ENCODE data around the gene HOXA13. TPM values are rescaled to one million over a fixed set of nuclear protein-coding genes. Genes with fewer than 3 reads are reported as not detected.
A peak's percentile ranks its signal among the peaks of the same experiment; 100 is the strongest.

HOXA13 gene
- total RNA-seq, 2 experiments from 2014 or later, result 0.32 to 0.54 TPM

DNA sequence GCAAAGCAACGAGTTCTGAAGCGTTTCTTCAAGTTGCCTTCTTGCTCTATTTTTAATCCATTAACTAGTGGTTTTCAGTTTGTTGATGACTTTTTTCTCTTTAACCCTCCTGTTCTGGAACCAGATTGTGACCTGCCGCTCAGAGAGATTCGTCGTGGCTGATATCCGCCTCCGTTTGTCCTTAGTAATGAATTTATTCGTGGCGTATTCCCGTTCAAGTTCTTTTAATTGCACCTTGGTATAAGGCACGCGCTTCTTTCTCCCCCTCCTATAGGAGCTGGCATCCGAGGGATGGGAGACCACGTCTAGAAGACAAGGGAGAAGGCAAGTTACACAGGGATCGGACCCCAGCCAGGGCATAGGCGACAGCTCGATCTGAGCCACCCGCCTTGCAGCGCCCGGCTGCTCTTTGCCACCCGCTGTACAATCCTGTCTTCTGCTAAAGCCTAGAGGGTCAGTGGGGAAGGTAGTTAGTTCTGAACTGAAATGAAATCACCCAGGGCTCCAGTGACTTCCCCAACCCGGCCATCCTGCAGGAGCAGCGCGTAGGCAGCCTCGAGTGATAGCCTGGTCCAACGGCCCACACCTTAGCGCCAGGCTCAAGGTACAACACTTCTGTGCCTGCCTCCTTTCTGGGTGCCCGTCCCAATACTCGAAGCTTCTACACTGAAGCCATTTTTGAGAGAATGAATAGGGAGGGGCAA is 1.6 kb downstream of the HOXA13 start:
- Histone ChIP-seq H3K79me2 (ENCODE audit: insufficient read depth, low read depth, low read length) (no peaks in the 10 kb centered on the region), H4K20me1 (ENCODE audit: insufficient read depth, low read length) (no peaks in the 10 kb centered on the region), H3K27ac (ENCODE audit: low read depth, low read length, poor library complexity, severe bottlenecking) (no peak overlapping the region), H3K9me3 (ENCODE audit: low read length) (no peaks in the 10 kb centered on the region), H3K4me1 (ENCODE audit: insufficient read depth, low read length, poor library complexity, severe bottlenecking) (peaks cover 17% of the 10 kb centered on the region), H3K36me3 (ENCODE audit: insufficient read depth, low read length) (no peaks in the 10 kb centered on the region), H3K4me2 (ENCODE audit: low read length) (peak overlapping the region; percentile 62; the same call in 1 of the 2 replicates), H2AFZ (ENCODE audit: low read length) (no peak overlapping the region), H3K4me3 (ENCODE audit: low read depth, low read length, poor library complexity, severe bottlenecking) (no peak overlapping the region), H3K9me2 (ENCODE audit: insufficient read depth, low read length) (no peaks in the 10 kb centered on the region)
- intact Hi-C loops (cut with micrococcal nuclease; ENCODE audit: unreplicated experiment), result loop anchor here (5.0 to 10.0 kb wide), 4 partner anchors 409 to 879 kb away; partner anchors contain the start of gene HIBADH
- TF ChIP-seq EZH2phosphoT487 (IDR thresholded peaks at IDR 0.05; ENCODE audit: borderline replicate concordance, low read depth, low read length), result no peak
- TF ChIP-seq, protein P1, sequence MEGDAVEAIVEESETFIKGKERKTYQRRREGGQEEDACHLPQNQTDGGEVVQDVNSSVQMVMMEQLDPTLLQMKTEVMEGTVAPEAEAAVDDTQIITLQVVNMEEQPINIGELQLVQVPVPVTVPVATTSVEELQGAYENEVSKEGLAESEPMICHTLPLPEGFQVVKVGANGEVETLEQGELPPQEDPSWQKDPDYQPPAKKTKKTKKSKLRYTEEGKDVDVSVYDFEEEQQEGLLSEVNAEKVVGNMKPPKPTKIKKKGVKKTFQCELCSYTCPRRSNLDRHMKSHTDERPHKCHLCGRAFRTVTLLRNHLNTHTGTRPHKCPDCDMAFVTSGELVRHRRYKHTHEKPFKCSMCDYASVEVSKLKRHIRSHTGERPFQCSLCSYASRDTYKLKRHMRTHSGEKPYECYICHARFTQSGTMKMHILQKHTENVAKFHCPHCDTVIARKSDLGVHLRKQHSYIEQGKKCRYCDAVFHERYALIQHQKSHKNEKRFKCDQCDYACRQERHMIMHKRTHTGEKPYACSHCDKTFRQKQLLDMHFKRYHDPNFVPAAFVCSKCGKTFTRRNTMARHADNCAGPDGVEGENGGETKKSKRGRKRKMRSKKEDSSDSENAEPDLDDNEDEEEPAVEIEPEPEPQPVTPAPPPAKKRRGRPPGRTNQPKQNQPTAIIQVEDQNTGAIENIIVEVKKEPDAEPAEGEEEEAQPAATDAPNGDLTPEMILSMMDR (conservative IDR thresholded peaks at IDR 0.05; ENCODE audit: low read length), result no peak
- ChIA-PET CTCF (ENCODE audit: unreplicated experiment) (interaction anchor here (0.6 kb wide), 1 partner anchor 408 kb away, joined by 4 read pairs; no protein-coding TSS in a partner anchor), POLR2A (no interaction called here)
- no TSS peak for BruUV-seq (replicated peaks)
- no peak for DNase-seq (ENCODE audit: low spot score)

DNA sequence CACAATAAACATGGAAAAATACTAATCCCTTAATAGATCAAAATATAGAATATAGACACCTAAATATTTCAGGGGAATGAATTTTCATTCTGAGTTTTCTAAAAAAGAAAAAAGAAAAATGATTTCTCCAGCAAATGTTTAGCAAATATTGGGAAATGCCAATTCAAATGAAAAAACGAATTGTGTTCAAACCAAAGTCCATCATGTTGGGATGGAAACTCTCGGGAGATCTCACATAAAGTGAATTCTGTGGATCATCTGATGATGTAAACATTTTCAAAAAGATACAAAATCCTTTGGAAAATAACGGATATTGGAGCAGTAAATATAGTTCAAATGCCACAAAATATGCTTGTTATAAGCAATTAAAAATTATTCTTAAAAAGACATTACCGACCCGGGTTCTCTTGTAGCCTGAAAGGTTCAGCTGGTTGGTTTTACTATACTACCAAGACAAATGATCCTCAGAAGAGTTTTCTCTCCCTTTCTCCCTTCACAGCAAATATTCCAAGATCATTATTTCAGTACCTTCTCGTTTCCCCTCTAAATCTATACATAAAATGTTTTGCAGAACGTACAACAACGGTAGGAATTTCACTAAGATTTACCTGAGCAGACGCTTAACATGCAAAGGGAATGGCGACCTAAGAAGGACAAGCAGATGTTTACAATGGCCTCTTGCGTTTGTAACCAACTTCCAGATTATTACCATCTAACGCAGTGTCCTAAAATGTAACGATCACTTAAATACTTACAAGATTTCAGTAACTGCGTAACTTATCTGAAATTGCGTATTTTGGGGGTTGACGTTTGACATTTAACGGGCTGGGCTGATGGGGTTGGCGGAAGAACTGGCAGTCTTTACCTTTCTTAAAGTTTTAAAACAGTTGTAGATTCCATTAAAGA is 2.5 kb downstream of the HOXA13 start:
- Histone ChIP-seq H3K79me2 (ENCODE audit: insufficient read depth, low read depth, low read length) (no peaks in the 10 kb centered on the region), H3K4me2 (ENCODE audit: low read length) (no peak overlapping the region), H2AFZ (ENCODE audit: low read length) (no peak overlapping the region), H3K27ac (ENCODE audit: low read depth, low read length, poor library complexity, severe bottlenecking) (no peak overlapping the region), H3K4me3 (ENCODE audit: low read depth, low read length, poor library complexity, severe bottlenecking) (no peak overlapping the region), H3K9me2 (ENCODE audit: insufficient read depth, low read length) (no peaks in the 10 kb centered on the region), H3K4me1 (ENCODE audit: insufficient read depth, low read length, poor library complexity, severe bottlenecking) (peaks cover 17% of the 10 kb centered on the region), H3K36me3 (ENCODE audit: insufficient read depth, low read length) (no peaks in the 10 kb centered on the region), H3K9me3 (ENCODE audit: low read length) (no peaks in the 10 kb centered on the region), H4K20me1 (ENCODE audit: insufficient read depth, low read length) (no peaks in the 10 kb centered on the region)
- ChIA-PET CTCF (ENCODE audit: unreplicated experiment) (no interaction called here), POLR2A (no interaction called here)
- no peak for DNase-seq (ENCODE audit: low spot score)
- intact Hi-C loops (cut with micrococcal nuclease; ENCODE audit: unreplicated experiment), result loop anchor here (2.0 to 10.0 kb wide), 5 partner anchors 410 to 880 kb away; partner anchors contain the start of gene HIBADH
- TF ChIP-seq, protein P1 (conservative IDR thresholded peaks at IDR 0.05; ENCODE audit: low read length), result no peak
- TF ChIP-seq EZH2phosphoT487 (IDR thresholded peaks at IDR 0.05; ENCODE audit: borderline replicate concordance, low read depth, low read length), result no peak
- no TSS peak for BruUV-seq (replicated peaks)

Data from OCI-LY7 (cell line).